NCI-H748 treated with DMSO at 0.1 percent for 48 hours (cell line): ENCODE data around the gene EIF3CL.
"Not testable (repeated sequence)": the region's sequence is repeated elsewhere in the genome, so short reads cannot be mapped to it uniquely, and the experiment has no call there.

ENCODE experiments used
- DNase-seq: peaks from one replicate; lab custom pipeline; 2025; lab: John Stamatoyannopoulos, UW

EIF3CL gene

GRCh38 chr16:28362600-28362999 is 41.0 kb downstream of the EIF3CL start:
- DNase-seq, result not testable (repeated sequence)

DNA sequence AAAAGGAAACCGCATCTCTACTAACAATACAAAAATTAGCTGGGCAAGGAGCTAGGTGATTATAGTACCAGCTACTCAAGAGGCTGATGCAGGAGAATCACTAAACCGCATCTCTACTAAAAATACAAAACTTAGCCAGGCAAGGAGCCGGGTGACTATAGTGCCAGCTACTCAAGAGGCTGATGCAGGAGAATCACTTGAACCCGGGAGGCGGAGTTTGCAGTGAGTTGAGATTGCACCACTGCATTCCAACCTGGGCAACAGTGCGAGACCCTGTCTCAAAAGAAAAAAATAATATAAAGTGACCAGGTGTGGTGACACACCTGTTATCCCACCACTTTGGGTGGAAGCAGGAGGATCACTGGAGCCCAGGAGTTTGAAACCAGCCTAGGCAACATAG is 65.4 kb downstream of the EIF3CL start:
- not testable (repeated sequence) for DNase-seq

DNA sequence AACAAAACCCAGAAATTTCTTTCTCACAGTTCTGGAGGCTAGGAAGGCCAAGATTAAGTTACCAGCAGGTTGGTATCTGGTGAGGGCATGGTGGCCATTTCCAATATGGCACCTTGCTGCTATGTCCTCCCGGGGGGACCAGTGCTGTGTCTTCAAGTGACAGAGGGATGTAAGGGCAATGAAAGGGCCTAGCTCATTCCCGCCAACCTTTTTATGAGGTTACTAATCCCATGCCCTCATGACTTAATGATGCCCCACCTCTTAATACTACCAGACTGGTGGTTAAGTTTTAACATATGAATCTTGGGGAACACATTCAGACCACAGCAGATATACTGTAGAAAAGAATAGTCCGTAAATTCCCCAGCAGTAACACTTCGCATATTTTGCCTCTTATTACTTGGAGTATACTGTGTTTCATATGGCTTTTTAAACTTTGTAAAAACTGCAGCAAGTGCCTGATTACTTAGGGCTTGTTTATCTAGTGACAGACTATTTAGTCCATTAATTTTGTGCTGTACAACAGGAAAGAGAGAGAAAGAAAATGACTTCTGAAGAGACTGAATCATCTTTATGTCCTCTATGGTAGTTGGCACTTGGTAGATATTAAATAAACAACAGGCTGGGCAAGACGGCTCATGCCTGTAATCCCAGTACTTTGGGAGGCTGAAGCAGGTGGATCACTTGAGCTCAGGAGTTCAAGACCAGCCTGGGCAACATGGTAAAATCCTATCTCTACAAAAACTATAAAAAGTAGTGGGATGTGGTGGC is 66.5 kb downstream of the EIF3CL start:
- DNase-seq, result not testable (repeated sequence)

GRCh38 chr16:28335678-28336077 is 68.0 kb downstream of the EIF3CL start:
- not testable (repeated sequence) for DNase-seq

DNA sequence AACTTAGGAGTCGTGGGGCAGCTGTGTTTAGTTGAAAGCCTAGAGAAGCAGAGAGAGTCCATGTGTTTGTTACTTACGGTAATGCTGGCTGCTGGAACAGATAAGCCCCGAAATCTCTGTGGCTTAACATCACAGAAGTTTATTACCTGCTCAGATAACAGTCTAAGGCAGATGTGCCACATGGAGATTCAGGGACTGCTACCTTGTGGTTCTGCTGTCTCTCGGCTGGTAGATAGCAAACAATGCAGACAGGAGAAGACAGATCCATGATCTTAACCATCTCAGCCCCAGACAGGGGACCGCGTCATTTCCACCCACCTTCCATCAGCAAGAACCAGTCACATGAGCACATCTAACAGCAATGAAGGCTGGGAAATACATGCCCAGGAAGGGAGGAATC is 71.0 kb downstream of the EIF3CL start:
- DNase-seq, result not testable (repeated sequence)

DNA sequence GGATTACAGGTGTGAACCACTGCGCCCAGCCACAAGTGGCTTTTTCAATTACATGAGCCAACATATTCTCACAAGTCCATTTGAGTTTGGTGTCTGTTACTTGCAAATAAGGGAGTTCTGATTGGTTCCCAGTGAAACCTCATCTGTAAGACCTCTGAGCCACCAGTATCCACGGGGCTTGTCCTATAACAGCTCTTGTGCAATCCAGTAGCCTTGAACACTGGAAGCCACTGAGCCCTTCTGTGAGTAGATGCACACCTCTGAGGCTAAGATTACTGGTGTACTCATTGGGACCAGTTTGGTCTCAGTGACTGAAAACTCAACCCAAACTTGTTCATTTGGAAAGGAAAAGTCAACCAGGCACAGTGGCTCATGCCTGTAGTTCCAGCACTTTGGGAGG is 72.7 kb downstream of the EIF3CL start:
- not testable (repeated sequence) for DNase-seq

DNA sequence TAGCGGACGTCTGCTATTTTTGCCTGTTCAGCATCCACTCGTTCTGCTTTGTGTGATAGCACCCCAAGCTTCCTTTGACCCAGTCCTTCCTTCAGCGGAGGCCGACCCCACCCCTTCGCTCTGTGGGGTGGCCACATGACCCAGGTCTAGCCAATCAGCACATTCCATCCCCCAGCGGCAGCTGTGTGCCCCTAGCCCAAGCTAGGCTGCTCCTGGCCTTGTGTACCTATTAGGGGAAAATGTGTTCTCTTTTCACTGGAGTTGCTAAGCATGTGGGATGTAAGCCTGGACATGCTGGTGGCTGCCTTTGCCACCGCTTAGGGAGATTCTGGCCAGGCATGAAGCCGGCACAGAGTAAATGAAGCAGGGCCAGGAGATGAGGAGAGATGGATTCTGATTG is 73.4 kb downstream of the EIF3CL start:
- DNase-seq, result not testable (repeated sequence)
